ENCODE data around the gene CGNL1.

CGNL1 gene

GRCh38 chr15:57375827-57376695 is at the start of gene CGNL1:
TSS of gene CGNL1 (plus strand) at chr15:57376505. CDS start at chr15:57438000, 61,495 bp downstream.
- DNase-seq, result peak; percentile 16

GRCh38 chr15:57327985-57328471 is 48.3 kb upstream of the CGNL1 start:
- DNase-seq, result no peak

- DNase-seq, result no peak
These were observed 47.8 kb upstream of the CGNL1 start for GRCh38 chr15:57328479-57328878.

GRCh38 chr15:57328897-57329296 is 47.4 kb upstream of the CGNL1 start:
- DNase-seq, result no peak

GRCh38 chr15:57329582-57330367 is 46.5 kb upstream of the CGNL1 start:
- DNase-seq, result no peak

- DNase-seq, result no peak
These were observed 45.5 kb upstream of the CGNL1 start for GRCh38 chr15:57330619-57331340.

GRCh38 chr15:57332326-57332725 is 44.0 kb upstream of the CGNL1 start:
- DNase-seq, result no peak

GRCh38 chr15:57333487-57333886 is 42.8 kb upstream of the CGNL1 start:
- no peak for DNase-seq

GRCh38 chr15:57334257-57334656 is 42.0 kb upstream of the CGNL1 start:
- DNase-seq, result no peak

GRCh38 chr15:57335293-57335715 is 41.0 kb upstream of the CGNL1 start:
- DNase-seq, result no peak

- no peak for DNase-seq
These were observed 40.6 kb upstream of the CGNL1 start for GRCh38 chr15:57335719-57336118.

- DNase-seq, result peak; percentile 45
These were observed 38.4 kb upstream of the CGNL1 start for GRCh38 chr15:57337868-57338411.

- no peak for DNase-seq
These were observed 37.0 kb upstream of the CGNL1 start for GRCh38 chr15:57339321-57339720.

- peak; percentile 68 for DNase-seq
These were observed 35.5 kb upstream of the CGNL1 start for GRCh38 chr15:57340682-57341259.

GRCh38 chr15:57343048-57343447 is 33.3 kb upstream of the CGNL1 start:
- no peak for DNase-seq

GRCh38 chr15:57343498-57343897 is 32.8 kb upstream of the CGNL1 start:
- no peak for DNase-seq

GRCh38 chr15:57344282-57344681 is 32.0 kb upstream of the CGNL1 start:
- DNase-seq, result no peak

- DNase-seq, result no peak
These were observed 30.7 kb upstream of the CGNL1 start for GRCh38 chr15:57345584-57345983.

GRCh38 chr15:57348081-57348480 is 28.2 kb upstream of the CGNL1 start:
- no peak for DNase-seq

- no peak for DNase-seq
These were observed 23.6 kb upstream of the CGNL1 start for GRCh38 chr15:57352535-57353316.

- DNase-seq, result no peak
These were observed 22.9 kb upstream of the CGNL1 start for GRCh38 chr15:57353317-57353804.

All from suppressor macrophage treated with lipopolysaccharide for 4 hours (primary cell).